IMR-90 (cell line): Measurements from ENCODE around the gene ITPKC. TPM values are rescaled to one million over a fixed set of nuclear protein-coding genes. Genes with fewer than 3 reads are reported as not detected.

ENCODE experiments used
- ATAC-seq: fragments of 200-7000 bp; cut with Tn5 transposase; 2 replicates; pipeline ENCODE4 v1.9.1; 2020; ENCODE audit warnings: low read depth, mild to moderate bottlenecking, moderate library complexity
- BruUV-seq: library from RNA; stranded (reverse); fragments of 400-500 nt; replicated peaks from 2 replicates; lab custom pipeline; 2021; lab: Mats Ljungman, UMichigan
- CTCF ChIA-PET: fragments of 300-600 bp; formaldehyde crosslinking; extraction: SDS; loops from one replicate; lab custom pipeline; 2021; ENCODE audit warnings: antibody characterized with exemption; lab: Yijun Ruan, JAX
- POLR2A ChIA-PET: fragments of 300-600 bp; sonication (Branson Sonifier 250); formaldehyde crosslinking; loops from one replicate; lab custom pipeline; 2022; ENCODE audit warnings: antibody characterized with exemption; ENCODE audit not compliant: unreplicated experiment; lab: Charles Lee
- DNase-seq: peaks from one replicate; pipeline ENCODE4 v3.0.0; 2013
- H2AFZ ChIP-seq: replicated peaks from 2 replicates; pipeline ENCODE3; 2013; ENCODE audit warnings: low read length, mild to moderate bottlenecking; ENCODE audit not compliant: poor library complexity
- H2AK5ac ChIP-seq: 2 replicates; pipeline ENCODE4 v1.6.1; 2013; ENCODE audit warnings: low read depth, low read length, inconsistent platforms
- H2AK9ac ChIP-seq: replicated peaks from 2 replicates; pipeline ENCODE3; 2013; ENCODE audit warnings: mild to moderate bottlenecking, low read depth, low read length, moderate library complexity; ENCODE audit not compliant: poor library complexity
- H2BK120ac ChIP-seq: 2 replicates; pipeline ENCODE4 v1.6.1; 2013; ENCODE audit warnings: low read depth, low read length, inconsistent platforms
- H2BK15ac ChIP-seq: 3 replicates; pipeline ENCODE4 v1.6.1; 2013; ENCODE audit warnings: low read depth, low read length, inconsistent platforms
- H2BK20ac ChIP-seq: 2 replicates; pipeline ENCODE4 v1.6.1; 2013; ENCODE audit warnings: low read depth, mild to moderate bottlenecking, inconsistent platforms, low read length, moderate library complexity
- H2BK5ac ChIP-seq: 2 replicates; pipeline ENCODE4 v1.6.1; 2013; ENCODE audit warnings: mild to moderate bottlenecking, low read depth, low read length, inconsistent platforms; ENCODE audit not compliant: poor library complexity, severe bottlenecking
- H3K14ac ChIP-seq: replicated peaks from 2 replicates; pipeline ENCODE4 v1.6.1; 2013; ENCODE audit warnings: low read depth, low read length, inconsistent platforms
- H3K18ac ChIP-seq: 2 replicates; pipeline ENCODE4 v1.6.1; 2013; ENCODE audit warnings: low read depth, low read length, control low read depth
- H3K23ac ChIP-seq: 2 replicates; pipeline ENCODE4 v1.6.1; 2013; ENCODE audit warnings: low read depth, low read length, inconsistent platforms
- H3K27ac ChIP-seq: 2 replicates; pipeline ENCODE4 v1.5.1; 2013; ENCODE audit warnings: mild to moderate bottlenecking, control low read depth, low read length; ENCODE audit not compliant: insufficient read depth
- H3K27me3 ChIP-seq: 2 replicates; pipeline ENCODE4 v1.6.1; 2013; ENCODE audit warnings: low read length; ENCODE audit not compliant: control insufficient read depth, insufficient read depth
- H3K36me3 ChIP-seq: 2 replicates; pipeline ENCODE4 v1.6.1; 2013; ENCODE audit warnings: low read length, mixed read lengths; ENCODE audit not compliant: control insufficient read depth, insufficient read depth
- H3K4ac ChIP-seq: 2 replicates; pipeline ENCODE4 v1.6.1; 2013; ENCODE audit warnings: low read depth, low read length, inconsistent platforms
- H3K4me1 ChIP-seq: 2 replicates; pipeline ENCODE4 v1.6.1; 2013; ENCODE audit warnings: low read length, mixed read lengths; ENCODE audit not compliant: control insufficient read depth, insufficient read depth
- H3K4me2 ChIP-seq: 2 replicates; pipeline ENCODE4 v1.6.1; 2013; ENCODE audit warnings: low read depth, mild to moderate bottlenecking, control low read depth, low read length, moderate library complexity
- H3K4me3 ChIP-seq: 2 replicates; pipeline ENCODE4 v1.5.1; 2013; ENCODE audit warnings: low read depth, mild to moderate bottlenecking, control low read depth, low read length, moderate library complexity; ENCODE audit not compliant: insufficient read depth
- H3K56ac ChIP-seq: 2 replicates; pipeline ENCODE4 v1.6.1; 2013; ENCODE audit warnings: low read length, inconsistent platforms; ENCODE audit not compliant: insufficient read depth; ENCODE audit errors: extremely low read depth
- H3K79me1 ChIP-seq, 2 experiments: 2 replicates each; pipeline ENCODE4 v1.6.1; 2013; ENCODE audit warnings: low read length in 2 of 2, inconsistent platforms in 1 of 2, low read depth in 1 of 2
- H3K9ac ChIP-seq: 2 replicates; pipeline ENCODE4 v1.6.1; 2013; ENCODE audit warnings: low read depth, low read length, control low read depth
- H3K9me1 ChIP-seq: 2 replicates; pipeline ENCODE4 v1.6.1; 2013; ENCODE audit warnings: low read length, inconsistent platforms; ENCODE audit not compliant: insufficient read depth
- H3K9me3 ChIP-seq: 2 replicates; pipeline ENCODE4 v1.6.1; 2013; ENCODE audit warnings: low read length; ENCODE audit not compliant: control insufficient read depth, insufficient read depth
- H4K20me1 ChIP-seq: 2 replicates; pipeline ENCODE4 v1.6.1; 2013; ENCODE audit warnings: low read length, inconsistent platforms; ENCODE audit not compliant: insufficient read depth
- H4K5ac ChIP-seq: 2 replicates; pipeline ENCODE4 v1.6.1; 2013; ENCODE audit warnings: mild to moderate bottlenecking, low read depth, low read length, control low read depth
- H4K8ac ChIP-seq, 2 experiments: 2 replicates each; pipeline ENCODE4 v1.6.1; 2013; ENCODE audit warnings: low read depth in 2 of 2, low read length in 2 of 2, control low read depth in 1 of 2, inconsistent platforms in 1 of 2
- H4K91ac ChIP-seq: 2 replicates; pipeline ENCODE4 v1.6.1; 2013; ENCODE audit warnings: low read depth, low read length, inconsistent platforms; ENCODE audit not compliant: insufficient read depth
- BHLHE40 ChIP-seq: fragments of 150-350 bp; IDR thresholded peaks from 2 replicates; pipeline ENCODE4 v1.6.1; 2016; ENCODE audit warnings: mild to moderate bottlenecking, low read depth, low read length
- CEBPB ChIP-seq: IDR thresholded peaks from 2 replicates; pipeline ENCODE4 v1.6.1; 2012; ENCODE audit warnings: low read depth, low read length, improper control_type of control experiment
- FOS ChIP-seq: fragments of 150-350 bp; IDR thresholded peaks from 2 replicates; pipeline ENCODE4 v1.6.1; 2016; ENCODE audit warnings: low read depth, low read length
- MAFK ChIP-seq: IDR thresholded peaks from 2 replicates; pipeline ENCODE4 v1.6.1; 2012; ENCODE audit warnings: low read depth, low read length, improper control_type of control experiment
- MAZ ChIP-seq: IDR thresholded peaks from 2 replicates; pipeline ENCODE4 v1.6.1; 2012; ENCODE audit warnings: low read depth, mild to moderate bottlenecking, low read length, improper control_type of control experiment, moderate library complexity, borderline replicate concordance
- NFE2L2 ChIP-seq: fragments of 150-350 bp; IDR thresholded peaks from 2 replicates; pipeline ENCODE4 v1.6.1; 2016; ENCODE audit warnings: low read depth, mild to moderate bottlenecking, low read length
- POLR2A ChIP-seq: IDR thresholded peaks from 2 replicates; pipeline ENCODE4 v1.6.1; 2012; ENCODE audit warnings: mild to moderate bottlenecking, low read depth, low read length
- RAD21 ChIP-seq: IDR thresholded peaks from 2 replicates; pipeline ENCODE4 v1.6.1; 2012; ENCODE audit warnings: low read length, improper control_type of control experiment
- RCOR1 ChIP-seq: IDR thresholded peaks from 2 replicates; pipeline ENCODE4 v1.6.1; 2012; ENCODE audit warnings: mild to moderate bottlenecking, low read length, improper control_type of control experiment; ENCODE audit not compliant: insufficient replicate concordance
- RFX5 ChIP-seq: IDR thresholded peaks from 2 replicates; pipeline ENCODE4 v1.8.0; 2012; ENCODE audit warnings: low read depth, mild to moderate bottlenecking, low read length, moderate library complexity
- SMC3 ChIP-seq: fragments of 150-350 bp; IDR thresholded peaks from 2 replicates; pipeline ENCODE4 v1.6.1; 2016; ENCODE audit warnings: low read depth, mild to moderate bottlenecking, antibody characterized with exemption, low read length, moderate library complexity
- WGBS, 2 experiments: methylation state at CpG; one replicate each; pipeline versions ENCODE4 v1.1.5 to v1.1.7; 2013; ENCODE audit warnings: missing lambda C conversion rate in 2 of 2; ENCODE audit not compliant: insufficient read length in 1 of 2; ENCODE audit errors: extremely low coverage in 2 of 2; 5-methylcytosine and 5-hydroxymethylcytosine counted together
- dilution Hi-C: fragments of 300-500 bp; cut with HindIII; formaldehyde crosslinking; loops from one replicate; pipeline ENCODE4 v1.14.3; 2018; ENCODE audit warnings: low sequenced_read_pairs; ENCODE audit not compliant: unreplicated experiment
- in situ Hi-C: fragments of 300-500 bp; cut with MboI; formaldehyde crosslinking; loops from 3 replicates; pipeline ENCODE4 v1.14.3; 2019; ENCODE audit warnings: low sequenced_read_pairs, inconsistent platforms, mixed read lengths
- intact Hi-C: fragments of 100-400 bp; cut with micrococcal nuclease; formaldehyde crosslinking; loops from 2 replicates; pipeline ENCODE4 v1.10.0; 2022
- polyA plus RNA-seq, 3 experiments: library from polyadenylated mRNA; depleted of rRNA; stranded (reverse); fragments of >200 nt; gene quantifications; 2 replicates each; pipeline ENCODE4 v1.2.3, GENCODE V29; 2012; ENCODE audit warnings: low replicate concordance in 1 of 3
- total RNA-seq: library from RNA; depleted of rRNA; stranded (reverse); fragments of >200 nt; gene quantifications from 2 replicates; pipeline ENCODE4 v1.2.3, GENCODE V29; 2012
- TF ChIP-seq, protein P1 (sequence below): fragments of 150-350 bp; IDR thresholded peaks from 2 replicates; pipeline ENCODE4 v1.6.1; 2017; ENCODE audit warnings: mild to moderate bottlenecking, antibody characterized with exemption, low read length, low read depth
- TF ChIP-seq, protein P2 (sequence below): conservative IDR thresholded peaks from 2 replicates; pipeline ENCODE4 v1.5.1; 2012; ENCODE audit warnings: mild to moderate bottlenecking, low read depth, low read length, improper control_type of control experiment
- TF ChIP-seq, protein P3 (sequence below): fragments of 150-350 bp; IDR thresholded peaks from 2 replicates; pipeline ENCODE4 v1.6.1; 2016; ENCODE audit warnings: low read depth, mild to moderate bottlenecking, low read length, moderate library complexity, borderline replicate concordance

ITPKC gene
- total and polyA plus RNA-seq, 2 of the 4 experiments (the other 2 are of a cell fraction): 7.7 to 9.4 TPM

DNA sequence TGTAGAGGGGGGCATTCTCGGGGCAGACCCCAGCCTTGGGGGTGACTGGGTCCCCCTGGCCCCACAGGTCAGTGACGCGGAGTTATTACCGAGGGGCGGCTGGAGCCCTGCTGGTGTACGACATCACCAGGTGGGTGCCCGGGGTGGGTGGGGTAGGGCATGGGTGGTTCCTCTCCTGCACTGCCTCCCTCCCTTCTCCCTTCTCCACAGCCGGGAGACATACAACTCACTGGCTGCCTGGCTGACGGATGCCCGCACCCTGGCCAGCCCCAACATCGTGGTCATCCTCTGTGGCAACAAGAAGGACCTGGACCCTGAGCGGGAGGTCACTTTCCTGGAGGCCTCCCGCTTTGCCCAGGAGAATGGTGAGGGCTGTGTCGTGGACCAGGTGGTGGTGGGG is 66.8 kb downstream of the ITPKC start:
- H3K4me2 ChIP-seq: no peak overlapping the region
- no peak overlapping the region for H2AK5ac ChIP-seq
- no peak overlapping the region for H3K4me3 ChIP-seq
- BruUV-seq: no TSS peak
- H2BK5ac ChIP-seq: no peak overlapping the region
- H3K9me1 ChIP-seq: peaks cover 7% of the 10 kb centered on the region
- no peak overlapping the region for H3K4ac ChIP-seq
- ChIA-PET CTCF (no interaction called here), POLR2A (no interaction called here)
- in situ Hi-C loops: no loop called here
- H2BK15ac ChIP-seq: no peak overlapping the region
- dilution Hi-C loops: no loop called here
- no peak overlapping the region for H2AFZ ChIP-seq
- no peak overlapping the region for H3K14ac ChIP-seq
- H3K4me1 ChIP-seq: peaks cover 3% of the 10 kb centered on the region; the same call in 1 of the 2 replicates
- TF ChIP-seq, protein P1, sequence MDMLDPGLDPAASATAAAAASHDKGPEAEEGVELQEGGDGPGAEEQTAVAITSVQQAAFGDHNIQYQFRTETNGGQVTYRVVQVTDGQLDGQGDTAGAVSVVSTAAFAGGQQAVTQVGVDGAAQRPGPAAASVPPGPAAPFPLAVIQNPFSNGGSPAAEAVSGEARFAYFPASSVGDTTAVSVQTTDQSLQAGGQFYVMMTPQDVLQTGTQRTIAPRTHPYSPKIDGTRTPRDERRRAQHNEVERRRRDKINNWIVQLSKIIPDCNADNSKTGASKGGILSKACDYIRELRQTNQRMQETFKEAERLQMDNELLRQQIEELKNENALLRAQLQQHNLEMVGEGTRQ: no peak
- TF ChIP-seq CEBPB (no peak), POLR2A (no peak), RAD21 (no peak), BHLHE40 (no peak), SMC3 (no peak), RCOR1 (no peak), FOS (no peak), RFX5 (no peak), NFE2L2 (no peak), MAFK (no peak), MAZ (no peak)
- TF ChIP-seq, protein P2, sequence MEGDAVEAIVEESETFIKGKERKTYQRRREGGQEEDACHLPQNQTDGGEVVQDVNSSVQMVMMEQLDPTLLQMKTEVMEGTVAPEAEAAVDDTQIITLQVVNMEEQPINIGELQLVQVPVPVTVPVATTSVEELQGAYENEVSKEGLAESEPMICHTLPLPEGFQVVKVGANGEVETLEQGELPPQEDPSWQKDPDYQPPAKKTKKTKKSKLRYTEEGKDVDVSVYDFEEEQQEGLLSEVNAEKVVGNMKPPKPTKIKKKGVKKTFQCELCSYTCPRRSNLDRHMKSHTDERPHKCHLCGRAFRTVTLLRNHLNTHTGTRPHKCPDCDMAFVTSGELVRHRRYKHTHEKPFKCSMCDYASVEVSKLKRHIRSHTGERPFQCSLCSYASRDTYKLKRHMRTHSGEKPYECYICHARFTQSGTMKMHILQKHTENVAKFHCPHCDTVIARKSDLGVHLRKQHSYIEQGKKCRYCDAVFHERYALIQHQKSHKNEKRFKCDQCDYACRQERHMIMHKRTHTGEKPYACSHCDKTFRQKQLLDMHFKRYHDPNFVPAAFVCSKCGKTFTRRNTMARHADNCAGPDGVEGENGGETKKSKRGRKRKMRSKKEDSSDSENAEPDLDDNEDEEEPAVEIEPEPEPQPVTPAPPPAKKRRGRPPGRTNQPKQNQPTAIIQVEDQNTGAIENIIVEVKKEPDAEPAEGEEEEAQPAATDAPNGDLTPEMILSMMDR: no peak
- TF ChIP-seq, protein P3, sequence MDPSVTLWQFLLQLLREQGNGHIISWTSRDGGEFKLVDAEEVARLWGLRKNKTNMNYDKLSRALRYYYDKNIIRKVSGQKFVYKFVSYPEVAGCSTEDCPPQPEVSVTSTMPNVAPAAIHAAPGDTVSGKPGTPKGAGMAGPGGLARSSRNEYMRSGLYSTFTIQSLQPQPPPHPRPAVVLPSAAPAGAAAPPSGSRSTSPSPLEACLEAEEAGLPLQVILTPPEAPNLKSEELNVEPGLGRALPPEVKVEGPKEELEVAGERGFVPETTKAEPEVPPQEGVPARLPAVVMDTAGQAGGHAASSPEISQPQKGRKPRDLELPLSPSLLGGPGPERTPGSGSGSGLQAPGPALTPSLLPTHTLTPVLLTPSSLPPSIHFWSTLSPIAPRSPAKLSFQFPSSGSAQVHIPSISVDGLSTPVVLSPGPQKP: no peak
- H4K91ac ChIP-seq: no peak overlapping the region
- H3K18ac ChIP-seq: no peak overlapping the region
- no peak overlapping the region for H2BK120ac ChIP-seq
- no peak overlapping the region for H4K8ac ChIP-seq
- no peak overlapping the region for H3K27ac ChIP-seq
- no peak overlapping the region for H3K23ac ChIP-seq
- H2AK9ac ChIP-seq: peak overlapping the region; percentile 21
- DNase-seq: no peak
- H3K27me3 ChIP-seq: no peaks in the 10 kb centered on the region
- H4K5ac ChIP-seq: no peak overlapping the region
- no peak for ATAC-seq
- WGBS, 2 experiments: 86% methylated on average over 2 of the region's 14 CpGs; no CpG with 5 or more reads in 1 of the 2 experiments
- H3K9me3 ChIP-seq: no peaks in the 10 kb centered on the region
- peaks cover 7% of the 10 kb centered on the region for H3K36me3 ChIP-seq
- peaks cover 8 to 17% of the 10 kb centered on the region in 2 experiments; a peak in 3 of 4 replicates for H3K79me1 ChIP-seq
- H3K56ac ChIP-seq: no peak overlapping the region
- H3K9ac ChIP-seq: no peak overlapping the region
- no peak overlapping the region for H2BK20ac ChIP-seq
- intact Hi-C loops: no loop called here
- peaks cover 5% of the 10 kb centered on the region; the same call in 1 of the 2 replicates for H4K20me1 ChIP-seq
